Sigmoid colon (tissue), 4 donors: ENCODE results near the gene KRT85.

ENCODE experiments used
- EP300 ChIP-seq, 4 donors: sonication (generic); formaldehyde crosslinking; IDR thresholded peaks; one replicate each; pipeline ENCODE4 v1.6.1; 2017; ENCODE audit warnings: antibody characterized with exemption in 4 of 4
- POLR2A ChIP-seq, 2 donors: fragments of 450-650 bp; IDR thresholded peaks; one replicate each; pipeline ENCODE4 v1.6.1; 2016; ENCODE audit warnings: antibody characterized with exemption in 2 of 2, mild to moderate bottlenecking in 2 of 2, moderate library complexity in 2 of 2
- POLR2AphosphoS5 ChIP-seq, 4 donors: sonication (generic); formaldehyde crosslinking; IDR thresholded peaks; one replicate each; pipeline ENCODE4 v1.6.1; 2017; ENCODE audit warnings: antibody characterized with exemption in 4 of 4
- TF ChIP-seq, protein P1 (sequence below), 4 experiments: fragments of 450-650 bp in 3 of 4; fragments of 200-600 bp in 1 of 4; IDR thresholded peaks; one replicate each; pipeline ENCODE4 v1.5.1; 2016 to 2019; ENCODE audit warnings: antibody characterized with exemption in 4 of 4, mild to moderate bottlenecking in 3 of 4, moderate library complexity in 2 of 4

DNA sequence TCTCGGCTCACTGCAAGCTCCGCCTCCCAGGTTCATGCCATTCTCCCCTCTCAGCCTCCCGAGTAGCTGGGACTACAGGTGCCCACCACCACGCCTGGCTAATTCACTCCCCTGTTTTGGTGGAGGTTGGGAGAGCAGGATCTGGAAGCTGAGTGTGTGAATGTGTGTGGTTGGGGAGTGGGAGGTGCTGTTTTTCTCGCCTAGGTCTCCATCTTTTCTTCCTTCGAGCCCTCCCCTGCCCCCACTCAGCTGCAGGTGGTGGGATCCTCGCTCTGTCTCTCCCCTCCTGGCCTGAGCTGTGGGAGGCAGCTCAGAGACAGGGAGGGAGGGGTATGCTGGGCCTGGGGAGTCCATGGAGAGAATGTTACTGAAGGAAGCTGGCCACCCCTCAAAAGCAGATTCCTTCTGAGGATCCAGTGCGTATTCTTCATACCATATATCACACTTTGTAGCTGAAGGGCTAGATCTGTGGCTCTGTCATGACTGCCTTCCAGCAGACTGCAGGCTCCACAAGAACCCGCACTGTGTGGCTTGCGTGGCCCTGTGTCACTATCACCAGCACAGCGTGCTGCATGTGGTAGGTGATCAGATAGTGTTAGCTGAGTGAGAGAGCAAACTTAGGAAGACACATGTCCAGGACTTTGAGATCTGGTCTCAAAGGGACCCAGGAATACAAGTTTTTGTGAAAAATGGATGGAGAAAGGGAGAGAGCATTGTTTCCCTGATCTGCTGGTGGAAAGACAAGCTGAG, 48.9 kb downstream of the KRT85 start:
- TF ChIP-seq EP300 (IDR thresholded peaks at IDR 0.05) (no peak), POLR2A (IDR thresholded peaks at IDR 0.05) (no peak), POLR2AphosphoS5 (IDR thresholded peaks at IDR 0.05) (no peak)
- TF ChIP-seq, protein P1, sequence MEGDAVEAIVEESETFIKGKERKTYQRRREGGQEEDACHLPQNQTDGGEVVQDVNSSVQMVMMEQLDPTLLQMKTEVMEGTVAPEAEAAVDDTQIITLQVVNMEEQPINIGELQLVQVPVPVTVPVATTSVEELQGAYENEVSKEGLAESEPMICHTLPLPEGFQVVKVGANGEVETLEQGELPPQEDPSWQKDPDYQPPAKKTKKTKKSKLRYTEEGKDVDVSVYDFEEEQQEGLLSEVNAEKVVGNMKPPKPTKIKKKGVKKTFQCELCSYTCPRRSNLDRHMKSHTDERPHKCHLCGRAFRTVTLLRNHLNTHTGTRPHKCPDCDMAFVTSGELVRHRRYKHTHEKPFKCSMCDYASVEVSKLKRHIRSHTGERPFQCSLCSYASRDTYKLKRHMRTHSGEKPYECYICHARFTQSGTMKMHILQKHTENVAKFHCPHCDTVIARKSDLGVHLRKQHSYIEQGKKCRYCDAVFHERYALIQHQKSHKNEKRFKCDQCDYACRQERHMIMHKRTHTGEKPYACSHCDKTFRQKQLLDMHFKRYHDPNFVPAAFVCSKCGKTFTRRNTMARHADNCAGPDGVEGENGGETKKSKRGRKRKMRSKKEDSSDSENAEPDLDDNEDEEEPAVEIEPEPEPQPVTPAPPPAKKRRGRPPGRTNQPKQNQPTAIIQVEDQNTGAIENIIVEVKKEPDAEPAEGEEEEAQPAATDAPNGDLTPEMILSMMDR (IDR thresholded peaks at IDR 0.05): no peak
